Ovary (tissue), 9 donors: ENCODE measurements around the gene KSR1. TPM values are rescaled to one million over a fixed set of nuclear protein-coding genes. Genes with fewer than 3 reads are reported as not detected.
"Not testable (repeated sequence)": the region's sequence is repeated elsewhere in the genome, so short reads cannot be mapped to it uniquely, and the experiment has no call there.

Experiments
- DNase-seq, 5 donors: peaks; one replicate each; pipeline ENCODE4 v3.0.0-alpha.2; 2019 to 2020
- H3K27ac ChIP-seq, 2 donors: fragments of 200-600 bp; one replicate each; pipeline versions ENCODE4 v1.5.1 to v1.8.0; 2019 to 2022
- H3K27me3 ChIP-seq: fragments of 200-600 bp; one replicate; pipeline ENCODE4 v1.8.0; 2022
- H3K36me3 ChIP-seq: fragments of 200-600 bp; sonication (generic); one replicate; pipeline ENCODE4 v1.5.1; 2019
- H3K4me1 ChIP-seq: one replicate; pipeline ENCODE4 v1.8.1; 2013; ENCODE audit warnings: mild to moderate bottlenecking, moderate library complexity; ENCODE audit not compliant: insufficient read depth
- H3K4me3 ChIP-seq: fragments of 200-600 bp; sonication (generic); one replicate; pipeline ENCODE4 v1.5.1; 2017
- H3K9me3 ChIP-seq, 2 donors: fragments of 200-600 bp in 1 of 2; sonication (generic) in 1 of 2; one replicate each; pipeline versions ENCODE4 v1.5.1 to v1.8.1; 2013 to 2019; ENCODE audit warnings: mild to moderate bottlenecking in 1 of 2, moderate library complexity in 1 of 2
- EP300 ChIP-seq: sonication (generic); formaldehyde crosslinking; IDR thresholded peaks from one replicate; pipeline ENCODE4 v1.6.1; 2017; ENCODE audit warnings: antibody characterized with exemption
- POLR2A ChIP-seq: fragments of 450-650 bp; IDR thresholded peaks from one replicate; pipeline ENCODE4 v1.6.1; 2017; ENCODE audit warnings: antibody characterized with exemption, mild to moderate bottlenecking, moderate library complexity
- WGBS, 3 donors: extraction: QIAGEN DNeasy Blood & Tissue Kit in 1 of 3; methylation state at CpG; one replicate each; pipeline versions ENCODE4 v1.1.5 to v1.1.7; 2013 to 2017; 5-methylcytosine and 5-hydroxymethylcytosine counted together
- intact Hi-C, 4 donors: fragments of 100-400 bp; cut with DNase I; formaldehyde crosslinking; loops; one replicate each; pipeline versions ENCODE4 v1.11.0 to v1.15.1; 2022 to 2023
- polyA plus RNA-seq, 2 donors: library from polyadenylated mRNA; stranded (reverse); fragments of 200-250 nt in 1 of 2; fragments of 350-450 nt in 1 of 2; fragmentation: Illumina TruSeq in 1 of 2; extraction: RNeasy Lipid Tissue Mini Kit (QIAGEN cat#74804) in 1 of 2; gene quantifications; one replicate each; pipeline ENCODE4 v1.2.3, GENCODE V29; 2013 to 2014
- total RNA-seq, 7 donors: library from RNA; depleted of rRNA in 2 of 7; stranded (reverse); fragments of >200 nt in 2 of 7; fragmentation: NEBNext Ultra II Directional in 3 of 7; extraction: Animal tissue kit (Norgen Biotek cat#: 25700) in 3 of 7; gene quantifications; one replicate each; pipeline versions ENCODE4 v1.1.0 to v1.2.4, GENCODE V29; 2016 to 2023
- TF ChIP-seq, protein P1 (sequence below), 3 donors: fragments of 450-650 bp in 2 of 3; fragments of 200-600 bp in 1 of 3; IDR thresholded peaks; one replicate each; pipeline versions ENCODE4 v1.5.1 to v1.8.0; 2016 to 2022; ENCODE audit warnings: antibody characterized with exemption in 3 of 3, mild to moderate bottlenecking in 1 of 3
- donor health status: DM: no; HTN: no; CAD: no; lungs with moderate emphysema.
- donor health status: DM: no; HTN: no; CAD: no.
- donor health status: Bipolar disorder and iron deficiency.
- donor health status: DM: yes; HTN: yes; CAD: no.
- donor health status: DM: no; HTN: no; CAD: no.
- donor health status: DM: yes; HTN: yes; CAD: no.

KSR1 gene
- total and polyA plus RNA-seq, 9 donors = 27.7 to 84.8 (median 39.5) TPM

DNA sequence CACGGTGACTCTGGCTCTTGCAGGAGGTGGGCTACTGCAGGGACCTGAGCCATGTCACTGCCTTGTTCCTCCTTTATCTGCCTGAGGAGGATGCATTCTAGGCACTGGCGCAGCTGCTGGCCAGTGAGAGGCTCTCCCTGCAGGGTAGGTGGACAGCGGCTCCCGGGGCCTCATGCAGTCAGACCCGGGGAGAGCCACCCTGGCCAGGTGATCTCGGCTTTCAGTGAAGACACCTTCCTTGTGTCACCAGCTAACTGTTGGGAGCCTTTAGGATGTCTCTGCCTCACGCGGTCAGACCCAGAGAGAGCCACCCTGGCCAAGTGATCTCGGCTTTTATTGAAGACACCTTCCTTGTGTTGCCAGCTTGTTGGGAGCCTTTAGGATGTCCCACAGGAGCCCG, 31.7 kb upstream of the KSR1 start:
- WGBS, 3 donors = 76 to 81% (median 80%) methylated on average over 10 of the region's 10 CpGs
- Histone ChIP-seq H3K9me3 (no peaks in the 10 kb centered on the region), H3K27ac (no peak overlapping the region), H3K27me3 (no peaks in the 10 kb centered on the region), H3K4me3 (no peak overlapping the region), H3K4me1 (no peaks in the 10 kb centered on the region), H3K36me3 (no peaks in the 10 kb centered on the region)
- DNase-seq = no peak
- intact Hi-C loops = no loop called here
- no peak for TF ChIP-seq EP300
- TF ChIP-seq, protein P1, sequence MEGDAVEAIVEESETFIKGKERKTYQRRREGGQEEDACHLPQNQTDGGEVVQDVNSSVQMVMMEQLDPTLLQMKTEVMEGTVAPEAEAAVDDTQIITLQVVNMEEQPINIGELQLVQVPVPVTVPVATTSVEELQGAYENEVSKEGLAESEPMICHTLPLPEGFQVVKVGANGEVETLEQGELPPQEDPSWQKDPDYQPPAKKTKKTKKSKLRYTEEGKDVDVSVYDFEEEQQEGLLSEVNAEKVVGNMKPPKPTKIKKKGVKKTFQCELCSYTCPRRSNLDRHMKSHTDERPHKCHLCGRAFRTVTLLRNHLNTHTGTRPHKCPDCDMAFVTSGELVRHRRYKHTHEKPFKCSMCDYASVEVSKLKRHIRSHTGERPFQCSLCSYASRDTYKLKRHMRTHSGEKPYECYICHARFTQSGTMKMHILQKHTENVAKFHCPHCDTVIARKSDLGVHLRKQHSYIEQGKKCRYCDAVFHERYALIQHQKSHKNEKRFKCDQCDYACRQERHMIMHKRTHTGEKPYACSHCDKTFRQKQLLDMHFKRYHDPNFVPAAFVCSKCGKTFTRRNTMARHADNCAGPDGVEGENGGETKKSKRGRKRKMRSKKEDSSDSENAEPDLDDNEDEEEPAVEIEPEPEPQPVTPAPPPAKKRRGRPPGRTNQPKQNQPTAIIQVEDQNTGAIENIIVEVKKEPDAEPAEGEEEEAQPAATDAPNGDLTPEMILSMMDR (IDR thresholded peaks at IDR 0.05) = no peak
- TF ChIP-seq POLR2A = no peak

DNA sequence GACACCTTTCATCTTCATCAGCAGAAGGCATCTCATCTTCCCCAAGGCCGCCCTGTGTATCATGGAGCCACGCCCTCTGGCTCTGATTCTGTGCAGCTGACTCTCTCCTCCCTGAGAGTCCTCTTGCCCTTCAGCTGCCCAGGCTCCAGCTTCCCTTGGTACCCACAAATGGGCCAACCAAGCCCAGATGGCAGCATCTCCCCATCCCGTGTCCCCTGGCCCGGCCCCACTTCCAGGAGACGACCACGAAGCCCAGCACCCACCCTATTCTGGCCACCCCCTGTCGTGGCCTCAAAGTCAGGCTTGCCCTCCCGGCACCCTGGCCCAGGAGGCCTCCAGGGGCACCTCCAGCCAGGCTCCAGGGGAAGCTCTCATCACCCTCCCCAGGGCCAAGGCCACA, 31.3 kb upstream of the KSR1 start:
- no peaks in the 10 kb centered on the region for H3K36me3 ChIP-seq
- intact Hi-C loops = no loop called here
- no peaks in the 10 kb centered on the region for H3K4me1 ChIP-seq
- DNase-seq = no peak
- 85 to 91% (median 87%) methylated on average over 4 to 8 of the region's 8 CpGs for whole genome bisulfite sequencing, 3 donors
- TF ChIP-seq, protein P1 (IDR thresholded peaks at IDR 0.05) = no peak
- no peak for TF ChIP-seq POLR2A
- no peak for TF ChIP-seq EP300
- no peak overlapping the region for H3K4me3 ChIP-seq
- no peak overlapping the region for H3K27ac ChIP-seq
- H3K27me3 ChIP-seq = no peaks in the 10 kb centered on the region
- H3K9me3 ChIP-seq = no peaks in the 10 kb centered on the region

DNA sequence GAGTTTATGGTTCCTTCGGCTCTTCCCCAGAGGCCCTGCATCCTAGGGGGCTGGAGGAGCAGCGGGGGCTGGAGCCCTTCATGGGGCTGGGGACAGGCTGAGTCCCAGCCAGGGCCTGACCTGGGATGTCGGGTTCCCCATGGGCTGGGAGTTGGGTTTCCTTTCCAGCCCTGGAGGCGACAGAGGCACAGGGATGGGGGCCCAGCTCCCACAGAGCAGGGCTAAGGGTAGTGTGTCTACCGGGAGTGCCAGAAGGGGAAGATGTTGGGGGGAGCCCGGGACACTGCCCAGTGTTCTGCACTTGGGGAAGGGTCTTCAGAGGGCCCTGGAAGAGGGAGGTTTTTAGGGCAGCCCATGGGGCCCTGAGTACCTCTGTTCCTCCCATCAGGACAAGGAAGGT, 30.7 kb upstream of the KSR1 start:
- intact Hi-C loops, H3K27ac ChIP-seq, H3K4me3 ChIP-seq, H3K27me3 ChIP-seq, H3K4me1 ChIP-seq, DNase-seq, H3K36me3 ChIP-seq, H3K9me3 ChIP-seq: not testable (repeated sequence)
- 83 to 92% (median 90%) methylated on average over 6 of the region's 6 CpGs for WGBS, 3 donors

DNA sequence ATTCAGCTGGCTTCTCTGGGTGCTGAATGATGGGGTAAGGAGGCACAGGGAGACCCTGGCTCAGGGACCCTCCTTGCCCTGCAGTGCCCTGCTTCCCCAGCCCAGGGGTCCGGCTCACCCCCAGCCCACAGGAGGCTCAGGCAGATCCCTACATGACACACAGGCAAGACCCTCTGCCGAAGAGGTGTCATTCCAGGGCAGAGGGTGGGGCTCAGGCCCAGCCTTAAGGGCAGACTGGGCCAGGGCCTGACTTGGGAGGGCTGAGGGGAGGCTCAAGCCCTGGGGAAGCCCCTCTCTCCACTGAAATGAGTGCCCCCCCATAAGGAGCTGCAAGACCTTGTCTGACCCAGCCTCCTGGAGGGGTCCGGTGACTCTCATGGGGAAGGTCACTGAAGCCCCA, 30.3 kb upstream of the KSR1 start:
- H3K9me3 ChIP-seq = no peaks in the 10 kb centered on the region
- H3K4me3 ChIP-seq = no peak overlapping the region
- DNase-seq = no peak
- WGBS, 3 donors = 84 to 97% (median 90%) methylated on average over 3 of the region's 3 CpGs
- H3K27ac ChIP-seq = no peak overlapping the region
- H3K4me1 ChIP-seq = no peaks in the 10 kb centered on the region
- no peaks in the 10 kb centered on the region for H3K36me3 ChIP-seq
- H3K27me3 ChIP-seq = no peaks in the 10 kb centered on the region
- no peak for TF ChIP-seq POLR2A
- no peak for TF ChIP-seq EP300
- intact Hi-C loops = no loop called here

DNA sequence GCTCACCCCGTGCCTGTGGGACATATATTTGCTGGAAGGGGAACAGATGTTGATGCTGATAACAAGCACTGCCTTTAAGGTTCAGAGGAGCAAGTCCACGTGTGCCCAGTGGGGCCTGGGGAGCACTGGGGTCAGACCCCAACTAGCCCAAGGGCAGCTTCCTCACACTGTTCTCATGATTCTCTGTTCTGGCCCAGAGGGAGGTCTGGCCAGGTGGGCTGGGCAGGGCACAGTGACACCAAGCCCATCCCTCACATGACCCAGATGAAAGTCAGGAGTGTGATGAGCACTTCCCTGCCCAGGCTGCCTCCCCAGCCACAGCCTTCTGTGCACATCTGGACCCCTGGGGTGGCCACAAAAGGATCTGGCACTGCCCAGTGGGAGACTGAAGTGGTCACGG, 29.8 kb upstream of the KSR1 start:
- H3K9me3 ChIP-seq, DNase-seq, H3K4me3 ChIP-seq, H3K27me3 ChIP-seq, H3K4me1 ChIP-seq, H3K27ac ChIP-seq, H3K36me3 ChIP-seq, intact Hi-C loops: not testable (repeated sequence)
- 60 to 71% (median 67%) methylated on average over 3 of the region's 3 CpGs for WGBS, 3 donors

DNA sequence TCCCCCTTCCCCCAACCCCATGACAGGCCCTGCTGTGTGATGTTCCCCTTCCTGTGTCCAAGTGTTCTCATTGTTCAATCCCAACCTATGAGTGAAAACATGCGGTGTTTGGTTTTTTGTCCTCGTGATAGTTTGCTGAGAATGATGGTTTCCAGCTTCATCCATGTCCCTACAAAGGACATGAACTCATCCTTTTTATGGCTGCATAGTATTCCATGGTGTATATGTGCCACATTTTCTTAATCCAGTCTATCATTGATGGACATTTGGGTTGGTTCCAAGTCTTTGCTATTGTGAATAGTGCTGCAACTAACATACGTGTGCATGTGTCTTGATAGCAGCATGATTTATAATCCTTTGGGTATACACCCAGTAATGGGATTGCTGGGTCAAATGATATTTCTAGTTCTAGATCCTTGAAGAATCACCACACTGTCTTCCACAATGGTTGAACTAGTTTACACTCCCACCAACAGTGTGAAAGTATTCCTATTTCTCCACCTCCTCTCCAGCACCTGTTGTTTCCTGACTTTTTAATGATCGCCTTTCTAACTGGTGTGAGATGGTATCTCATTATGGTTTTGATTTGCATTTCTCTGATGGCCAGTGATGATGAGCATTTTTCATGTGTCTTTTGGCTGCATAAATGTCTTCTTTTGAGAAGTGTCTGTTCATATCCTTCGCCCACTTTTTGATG, 28.9 kb upstream of the KSR1 start:
- H3K4me1 ChIP-seq, H3K27ac ChIP-seq, H3K4me3 ChIP-seq, DNase-seq, H3K27me3 ChIP-seq, intact Hi-C loops, H3K9me3 ChIP-seq, H3K36me3 ChIP-seq: not testable (repeated sequence)
- 83 to 94% (median 93%) methylated on average over 4 to 5 of the region's 5 CpGs for WGBS, 3 donors
